H4 (cell line): Measurements from ENCODE around the gene ERN2. TPM values are rescaled to one million over a fixed set of nuclear protein-coding genes. Genes with fewer than 3 reads are reported as not detected.
"Not testable (repeated sequence)": the region's sequence is repeated elsewhere in the genome, so short reads cannot be mapped to it uniquely, and the experiment has no call there.

Experiments used
- DNase-seq: peaks from one replicate; pipeline ENCODE4 v3.0.0-alpha.2; 2015; ENCODE audit warnings: low spot score
- total RNA-seq: library from RNA; depleted of rRNA; stranded (reverse); fragments of >200 nt; shearing (Covaris generic); gene quantifications from 2 replicates; pipeline ENCODE4 v1.2.3, GENCODE V29; 2014; rRNA removed

Gene ERN2
- total RNA-seq: not detected in 2 replicates

GRCh38 chr16:23712976-23713375 lies at the start of gene ERN2:
TSS of gene ERN2 (minus strand) at chr16:23713222. CDS start at chr16:23713187, 35 bp downstream.
- DNase-seq: no peak

- no peak for DNase-seq
Measured at GRCh38 chr16:23757937-23758619, 45.1 kb upstream of the ERN2 start.

GRCh38 chr16:23757116-23757515 lies 44.1 kb upstream of the ERN2 start:
- no peak for DNase-seq

- no peak for DNase-seq
Measured at GRCh38 chr16:23755484-23755809, 42.4 kb upstream of the ERN2 start.

- DNase-seq: no peak
Measured at GRCh38 chr16:23754594-23755483, 41.8 kb upstream of the ERN2 start, which contains the start of gene CHP2. TSS of gene CHP2 (plus strand) at chr16:23755026. CDS start at chr16:23755050, 24 bp downstream.

- DNase-seq: no peak
Measured at GRCh38 chr16:23753908-23754593, 41.0 kb upstream of the ERN2 start.

GRCh38 chr16:23751053-23751452 lies 38.0 kb upstream of the ERN2 start:
- not testable (repeated sequence) for DNase-seq

- DNase-seq: no peak
Measured at GRCh38 chr16:23748630-23749029, 35.6 kb upstream of the ERN2 start.

GRCh38 chr16:23745263-23745662 lies 32.2 kb upstream of the ERN2 start:
- no peak for DNase-seq

- no peak for DNase-seq
Measured at GRCh38 chr16:23742766-23743165, 29.7 kb upstream of the ERN2 start.

GRCh38 chr16:23741675-23742303 lies 28.8 kb upstream of the ERN2 start:
- DNase-seq: no peak

- no peak for DNase-seq
Measured at GRCh38 chr16:23739516-23739915, 26.5 kb upstream of the ERN2 start.

- DNase-seq: not testable (repeated sequence)
Measured at GRCh38 chr16:23737423-23738028, 24.5 kb upstream of the ERN2 start.

GRCh38 chr16:23734176-23734893 lies 21.3 kb upstream of the ERN2 start:
- DNase-seq: no peak

- peak; percentile 82 for DNase-seq
Measured at GRCh38 chr16:23729503-23730424, 16.7 kb upstream of the ERN2 start.

- no peak for DNase-seq
Measured at GRCh38 chr16:23728112-23728477, 15.1 kb upstream of the ERN2 start.

GRCh38 chr16:23726710-23727109 lies 13.7 kb upstream of the ERN2 start:
- DNase-seq: no peak

GRCh38 chr16:23724785-23725131 lies 11.7 kb upstream of the ERN2 start:
- DNase-seq: no peak

GRCh38 chr16:23724096-23724784 lies 11.2 kb upstream of the ERN2 start:
- peak; percentile 16 for DNase-seq
